AG04450 (cell line): ENCODE measurements around the gene TSEN54. TPM values are rescaled to one million over a fixed set of nuclear protein-coding genes. Genes with fewer than 3 reads are reported as not detected.

Experiments
- CTCF ChIA-PET: fragments of 300-600, 350-600 bp; formaldehyde crosslinking; extraction: SDS; loops from one replicate; lab custom pipeline; 2022; ENCODE audit warnings: antibody characterized with exemption, inconsistent platforms; lab: Charles Lee
- POLR2A ChIA-PET: fragments of 350-600 bp; formaldehyde crosslinking; extraction: SDS; loops from one replicate; lab custom pipeline; 2021; ENCODE audit warnings: antibody characterized with exemption, inconsistent platforms; lab: Yijun Ruan, JAX
- DNase-seq: peaks from one replicate; pipeline ENCODE4 v3.0.0-alpha.2; 2011; ENCODE audit warnings: low read depth, low spot score
- H3K27ac ChIP-seq: one replicate; pipeline ENCODE4 v1.5.1; 2012; ENCODE audit warnings: low read depth, low read length, control low read depth
- H3K27me3 ChIP-seq: one replicate; pipeline ENCODE4 v1.6.0; 2012; ENCODE audit warnings: low read length; ENCODE audit not compliant: control insufficient read depth, insufficient read depth
- H3K4me3 ChIP-seq: 2 replicates; pipeline ENCODE4 v1.5.1; 2011; ENCODE audit warnings: mild to moderate bottlenecking, low read depth, low read length, control low read depth
- H3K9me3 ChIP-seq: 2 replicates; pipeline ENCODE4 v1.5.1; 2012; ENCODE audit warnings: low read length; ENCODE audit not compliant: control insufficient read depth, insufficient read depth
- polyA plus RNA-seq: library from polyadenylated mRNA; depleted of rRNA; stranded (reverse); fragments of >200 nt; gene quantifications from 2 replicates; pipeline ENCODE4 v1.2.3, GENCODE V29; 2011
- TF ChIP-seq, protein P1 (sequence below): IDR thresholded peaks from 2 replicates; pipeline ENCODE4 v1.5.1; 2011; ENCODE audit warnings: low read depth, low read length, control low read depth, inconsistent platforms

TSEN54 gene
- polyA plus RNA-seq, 1 experiment = 8.8 TPM

DNA sequence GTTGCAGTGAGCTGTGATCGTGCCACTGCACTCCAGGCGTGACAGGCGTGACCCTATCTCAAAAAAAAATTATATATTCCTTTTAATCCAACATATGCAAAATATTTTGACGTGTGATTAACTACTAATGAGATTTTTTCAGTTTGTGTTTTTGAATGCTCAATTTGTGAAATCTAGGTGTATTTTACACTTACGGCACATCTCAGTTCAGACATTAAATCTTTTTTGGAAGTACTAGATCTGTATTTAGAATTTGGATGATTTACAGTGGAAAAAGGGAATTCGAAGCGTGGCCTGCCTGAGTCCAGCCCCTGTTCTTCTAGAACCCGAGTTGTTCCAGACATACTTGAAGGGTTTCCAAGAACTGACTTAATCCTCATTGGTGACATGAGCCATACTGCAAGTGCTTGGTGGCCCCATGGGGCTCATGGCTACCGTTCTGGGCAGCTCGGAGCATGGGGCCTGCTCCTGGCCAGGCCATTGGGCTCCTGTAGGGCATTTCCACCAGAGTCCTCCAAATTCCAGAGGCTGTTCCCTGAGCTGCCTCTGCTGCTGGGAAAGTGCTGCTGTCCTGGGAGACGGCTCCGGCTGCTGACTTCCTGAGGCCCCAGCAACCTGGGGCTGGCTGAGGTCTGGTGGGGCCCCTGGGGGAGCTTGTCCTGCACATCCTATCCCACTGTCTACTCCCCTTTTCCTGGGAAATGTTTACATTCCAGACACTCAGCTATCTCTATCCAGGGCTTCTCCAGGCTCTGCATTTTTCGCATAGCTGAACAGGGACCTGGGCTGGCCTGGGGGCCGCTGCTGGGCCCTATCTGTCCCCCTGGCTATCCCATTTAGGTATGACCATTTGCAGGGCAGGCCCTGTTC, 36.3 kb downstream of the TSEN54 start:
- DNase-seq = no peak
- H3K27ac ChIP-seq = no peak overlapping the region
- TF ChIP-seq, protein P1, sequence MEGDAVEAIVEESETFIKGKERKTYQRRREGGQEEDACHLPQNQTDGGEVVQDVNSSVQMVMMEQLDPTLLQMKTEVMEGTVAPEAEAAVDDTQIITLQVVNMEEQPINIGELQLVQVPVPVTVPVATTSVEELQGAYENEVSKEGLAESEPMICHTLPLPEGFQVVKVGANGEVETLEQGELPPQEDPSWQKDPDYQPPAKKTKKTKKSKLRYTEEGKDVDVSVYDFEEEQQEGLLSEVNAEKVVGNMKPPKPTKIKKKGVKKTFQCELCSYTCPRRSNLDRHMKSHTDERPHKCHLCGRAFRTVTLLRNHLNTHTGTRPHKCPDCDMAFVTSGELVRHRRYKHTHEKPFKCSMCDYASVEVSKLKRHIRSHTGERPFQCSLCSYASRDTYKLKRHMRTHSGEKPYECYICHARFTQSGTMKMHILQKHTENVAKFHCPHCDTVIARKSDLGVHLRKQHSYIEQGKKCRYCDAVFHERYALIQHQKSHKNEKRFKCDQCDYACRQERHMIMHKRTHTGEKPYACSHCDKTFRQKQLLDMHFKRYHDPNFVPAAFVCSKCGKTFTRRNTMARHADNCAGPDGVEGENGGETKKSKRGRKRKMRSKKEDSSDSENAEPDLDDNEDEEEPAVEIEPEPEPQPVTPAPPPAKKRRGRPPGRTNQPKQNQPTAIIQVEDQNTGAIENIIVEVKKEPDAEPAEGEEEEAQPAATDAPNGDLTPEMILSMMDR = no peak
- CTCF ChIA-PET = interaction anchor here (0.6 to 1.8 kb wide), 3 partner anchors 34 to 195 kb away, joined by 4 to 6 read pairs (median 4); partner anchors contain the start of gene SMIM5
- H3K9me3 ChIP-seq = no peaks in the 10 kb centered on the region
- no peak overlapping the region for H3K4me3 ChIP-seq
- peaks cover 4% of the 10 kb centered on the region for H3K27me3 ChIP-seq
- POLR2A ChIA-PET = interaction anchor here (0.8 kb wide), 1 partner anchor 10 kb away, joined by 4 read pairs; no protein-coding TSS in a partner anchor

DNA sequence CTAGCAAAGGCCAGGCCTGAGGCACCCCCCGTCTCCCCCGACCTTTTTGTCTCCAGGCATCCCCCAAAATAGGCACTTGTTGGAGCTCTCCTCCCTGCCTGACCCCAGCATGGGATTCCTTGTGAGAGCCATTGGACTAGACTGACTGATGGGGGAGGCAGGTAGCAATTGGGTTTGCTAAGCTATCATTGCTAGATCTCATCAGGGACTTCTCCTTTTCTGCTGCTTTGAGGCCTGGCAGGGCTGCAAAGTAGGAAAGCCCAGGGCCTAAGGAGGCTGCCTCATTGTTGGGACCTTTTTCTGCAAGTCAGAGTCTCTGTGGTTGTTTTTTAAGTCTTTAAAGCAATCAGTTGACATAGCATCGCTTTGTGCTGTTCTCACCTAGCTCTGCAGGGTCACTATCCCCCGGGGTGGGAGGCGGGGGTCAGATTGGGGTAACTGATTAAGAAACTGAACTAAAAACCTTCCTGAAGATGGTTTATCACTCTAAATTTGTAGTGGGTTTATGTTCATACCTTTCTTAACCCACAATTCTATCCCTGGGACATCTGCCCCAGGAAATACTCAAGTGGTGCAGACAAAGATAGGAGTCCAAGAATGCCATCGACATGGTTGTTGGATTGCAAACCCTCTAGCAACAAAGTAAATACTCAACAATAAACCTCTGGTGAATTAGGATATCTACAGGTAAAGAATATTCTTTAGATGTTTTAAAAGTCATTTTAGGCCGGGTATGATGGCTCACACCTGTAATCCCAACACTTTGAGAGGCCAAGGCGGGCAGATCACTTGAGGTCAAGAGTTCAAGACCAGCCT, 37.2 kb downstream of the TSEN54 start:
- POLR2A ChIA-PET = interaction anchor here (0.6 to 0.8 kb wide), 2 partner anchors 10 to 292 kb away, joined by 3 to 4 read pairs; partner anchors contain the start of gene MRPS7
- H3K27ac ChIP-seq = no peak overlapping the region
- no peaks in the 10 kb centered on the region for H3K9me3 ChIP-seq
- no peak for DNase-seq
- H3K4me3 ChIP-seq = no peak overlapping the region
- CTCF ChIA-PET = interaction anchor here (0.7 to 1.7 kb wide), 2 partner anchors 10 to 79 kb away, joined by 4 to 6 read pairs; partner anchors contain the start of gene SMIM5
- H3K27me3 ChIP-seq = peaks cover 4% of the 10 kb centered on the region
- TF ChIP-seq, protein P1 = no peak

DNA sequence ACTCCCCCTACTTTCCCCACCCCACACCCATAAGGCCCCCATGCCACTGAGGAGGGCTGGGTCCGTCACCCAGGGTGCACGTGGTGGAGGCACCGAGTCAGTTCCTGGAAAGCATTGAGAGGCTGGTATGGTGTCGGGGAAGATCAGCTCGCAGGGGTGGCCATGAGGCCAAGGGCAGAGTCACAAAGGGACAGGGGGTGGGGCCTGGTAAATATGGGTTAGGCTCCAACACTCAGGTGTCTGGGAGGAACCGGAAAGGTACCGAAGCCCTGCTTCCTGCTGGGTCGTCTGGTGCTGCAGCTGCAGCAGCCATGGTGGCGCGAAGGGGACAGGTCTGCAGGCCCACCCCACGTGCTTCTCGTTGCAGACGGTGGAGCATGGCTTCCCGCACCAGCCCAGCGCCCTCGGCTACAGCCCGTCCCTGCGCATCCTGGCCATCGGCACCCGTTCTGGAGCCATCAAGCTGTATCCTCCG, 39.4 kb downstream of the TSEN54 start:
- POLR2A ChIA-PET = no interaction called here
- CTCF ChIA-PET = no interaction called here
- H3K9me3 ChIP-seq = no peaks in the 10 kb centered on the region
- H3K4me3 ChIP-seq = no peak overlapping the region
- TF ChIP-seq, protein P1 = no peak
- no peak overlapping the region for H3K27ac ChIP-seq
- DNase-seq = no peak
- H3K27me3 ChIP-seq = no peaks in the 10 kb centered on the region

DNA sequence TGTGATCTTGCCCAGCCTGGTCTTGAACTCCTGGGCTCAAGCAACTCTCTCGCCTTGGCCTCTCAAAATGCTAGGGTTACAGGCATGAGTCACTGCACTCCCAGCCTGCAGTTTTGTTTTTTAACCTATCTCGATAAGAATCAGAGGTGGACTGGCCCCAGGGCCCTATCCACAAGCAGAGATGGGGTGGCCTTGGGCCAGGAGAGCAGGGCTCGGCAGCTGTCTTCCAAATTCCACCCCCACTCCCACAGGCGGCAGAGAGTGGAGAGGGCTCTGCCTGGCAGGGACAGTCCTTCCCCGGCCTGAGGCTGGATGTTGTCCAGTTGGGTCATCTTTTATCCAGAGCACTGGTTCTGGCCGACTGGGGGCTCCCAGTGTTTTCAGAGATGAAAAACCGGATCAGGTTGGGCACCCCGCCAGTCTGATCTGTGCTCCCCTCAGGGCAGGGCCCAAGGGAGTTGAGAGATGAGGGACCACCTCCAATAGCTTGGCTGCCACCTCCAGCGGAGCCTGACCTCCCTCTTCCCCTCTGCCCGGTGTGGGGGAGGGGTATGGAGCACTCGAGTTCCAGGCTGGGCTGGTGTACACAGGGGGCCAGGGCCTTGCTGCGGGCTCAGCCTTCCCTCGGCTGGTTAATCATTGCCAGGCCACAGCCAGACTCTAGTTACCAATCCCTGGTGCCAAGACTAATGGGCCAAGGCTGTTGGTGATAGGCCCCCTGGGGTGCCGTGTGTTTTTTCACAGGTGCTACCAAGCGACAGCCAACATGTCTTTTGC, 40.9 kb downstream of the TSEN54 start:
- CTCF ChIA-PET = no interaction called here
- Histone ChIP-seq H3K27ac (no peak overlapping the region), H3K4me3 (no peak overlapping the region), H3K27me3 (peaks cover 4% of the 10 kb centered on the region), H3K9me3 (no peaks in the 10 kb centered on the region)
- POLR2A ChIA-PET = no interaction called here
- DNase-seq = no peak
- TF ChIP-seq, protein P1 = no peak
